ENCODE results near the gene KIAA1671.

DNA sequence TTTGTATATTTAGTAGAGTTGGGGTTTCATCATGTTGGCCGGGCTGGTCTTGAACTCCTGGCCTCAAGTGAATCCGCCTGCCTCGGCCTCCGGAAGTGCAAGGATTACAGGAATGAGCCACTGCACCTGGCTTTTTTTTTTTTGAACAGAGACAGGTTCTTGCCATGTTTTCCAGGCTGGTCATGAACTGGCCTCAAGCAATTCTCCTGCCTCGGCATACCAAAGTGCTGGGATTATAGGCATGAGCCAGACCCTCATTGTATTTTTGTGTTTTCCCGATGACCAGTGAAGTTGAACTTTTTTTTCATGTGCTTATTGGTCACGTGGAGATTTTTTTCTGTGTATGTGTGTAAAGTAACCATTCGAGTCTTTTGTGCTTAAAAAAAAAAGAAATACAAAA is 48.2 kb downstream of the KIAA1671 start:
- TF ChIP-seq POLR2A (IDR thresholded peaks at IDR 0.05), result no peak
- TF ChIP-seq, protein P1, sequence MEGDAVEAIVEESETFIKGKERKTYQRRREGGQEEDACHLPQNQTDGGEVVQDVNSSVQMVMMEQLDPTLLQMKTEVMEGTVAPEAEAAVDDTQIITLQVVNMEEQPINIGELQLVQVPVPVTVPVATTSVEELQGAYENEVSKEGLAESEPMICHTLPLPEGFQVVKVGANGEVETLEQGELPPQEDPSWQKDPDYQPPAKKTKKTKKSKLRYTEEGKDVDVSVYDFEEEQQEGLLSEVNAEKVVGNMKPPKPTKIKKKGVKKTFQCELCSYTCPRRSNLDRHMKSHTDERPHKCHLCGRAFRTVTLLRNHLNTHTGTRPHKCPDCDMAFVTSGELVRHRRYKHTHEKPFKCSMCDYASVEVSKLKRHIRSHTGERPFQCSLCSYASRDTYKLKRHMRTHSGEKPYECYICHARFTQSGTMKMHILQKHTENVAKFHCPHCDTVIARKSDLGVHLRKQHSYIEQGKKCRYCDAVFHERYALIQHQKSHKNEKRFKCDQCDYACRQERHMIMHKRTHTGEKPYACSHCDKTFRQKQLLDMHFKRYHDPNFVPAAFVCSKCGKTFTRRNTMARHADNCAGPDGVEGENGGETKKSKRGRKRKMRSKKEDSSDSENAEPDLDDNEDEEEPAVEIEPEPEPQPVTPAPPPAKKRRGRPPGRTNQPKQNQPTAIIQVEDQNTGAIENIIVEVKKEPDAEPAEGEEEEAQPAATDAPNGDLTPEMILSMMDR (IDR thresholded peaks at IDR 0.05 in 8 of 11, conservative IDR thresholded peaks at IDR 0.05 in 3 of 11), result no peak

Data from spleen (tissue), 7 donors.